ENCODE data around the gene P4HA2. TPM values are rescaled to one million over a fixed set of nuclear protein-coding genes. Genes with fewer than 3 reads are reported as not detected.

P4HA2 gene
- total and polyA plus RNA-seq, 2 donors from 2014 or later: 32.5 to 54.1 TPM

GRCh38 chr5:132209901-132210545, 17.6 kb downstream of the P4HA2 start:
- intact Hi-C loops (cut with DNase I): no loop called here
- Histone ChIP-seq H3K9me3 (ENCODE audit: control insufficient read depth in 2 of 3, insufficient read depth in 1 of 3, low read length in 3 of 3) (no peaks in the 10 kb centered on the region), H3K27me3 (ENCODE audit: control insufficient read depth, insufficient read depth, low read length) (no peaks in the 10 kb centered on the region), H3K9ac (ENCODE audit: low read length in 3 of 3) (no peak overlapping the region), H3K4me3 (ENCODE audit: low read length in 3 of 3) (no peak overlapping the region), H3K4me1 (ENCODE audit: control insufficient read depth in 2 of 3, insufficient read depth in 2 of 3, low read depth in 1 of 3, low read length in 3 of 3) (peaks cover 0 to 4% (median 2%) of the 10 kb centered on the region in 3 donors), H3K36me3 (ENCODE audit: control insufficient read depth in 2 of 3, insufficient read depth in 3 of 3, low read length in 3 of 3) (peaks cover 2 to 57% (median 35%) of the 10 kb centered on the region in 3 donors), H3K27ac (ENCODE audit: low read depth in 2 of 2, low read length in 2 of 2) (no peak overlapping the region)
- TF ChIP-seq CTCF (IDR thresholded peaks at IDR 0.05; ENCODE audit: borderline replicate concordance, extremely low read depth, insufficient read depth): no peak
- DNase-seq: peak in 1 of 5 donors; percentile 11
- no peak for FAIRE-seq

- Histone ChIP-seq H3K4me1 (ENCODE audit: control insufficient read depth in 2 of 3, insufficient read depth in 2 of 3, low read depth in 1 of 3, low read length in 3 of 3) (no peaks in the 10 kb centered on the region), H3K36me3 (ENCODE audit: control insufficient read depth in 2 of 3, insufficient read depth in 3 of 3, low read length in 3 of 3) (peaks cover 2 to 66% (median 35%) of the 10 kb centered on the region in 3 donors), H3K9ac (ENCODE audit: low read length in 3 of 3) (no peak overlapping the region), H3K9me3 (ENCODE audit: control insufficient read depth in 2 of 3, insufficient read depth in 1 of 3, low read length in 3 of 3) (no peaks in the 10 kb centered on the region), H3K4me3 (ENCODE audit: low read length in 3 of 3) (no peak overlapping the region), H3K27ac (ENCODE audit: low read depth in 2 of 2, low read length in 2 of 2) (no peak overlapping the region), H3K27me3 (ENCODE audit: control insufficient read depth, insufficient read depth, low read length) (no peaks in the 10 kb centered on the region)
- intact Hi-C loops (cut with DNase I): no loop called here
- FAIRE-seq (no peak), DNase-seq (peak in 1 of 5 donors; percentile 7)
- no peak for TF ChIP-seq CTCF (IDR thresholded peaks at IDR 0.05; ENCODE audit: borderline replicate concordance, extremely low read depth, insufficient read depth)
These were observed 18.5 kb downstream of the P4HA2 start for GRCh38 chr5:132209131-132209530.

GRCh38 chr5:132207778-132208177, 19.9 kb downstream of the P4HA2 start:
- no peak overlapping the region for H3K4me3 ChIP-seq (ENCODE audit: low read length in 3 of 3)
- no peak for TF ChIP-seq CTCF (IDR thresholded peaks at IDR 0.05; ENCODE audit: borderline replicate concordance, extremely low read depth, insufficient read depth)
- no peaks in the 10 kb centered on the region for H3K9me3 ChIP-seq (ENCODE audit: control insufficient read depth in 2 of 3, insufficient read depth in 1 of 3, low read length in 3 of 3)
- FAIRE-seq (no peak), DNase-seq (peak in 2 of 5 donors; percentile 1 to 19)
- H3K4me1 ChIP-seq (ENCODE audit: control insufficient read depth in 2 of 3, insufficient read depth in 2 of 3, low read depth in 1 of 3, low read length in 3 of 3): no peaks in the 10 kb centered on the region
- intact Hi-C loops (cut with DNase I): no loop called here
- H3K9ac ChIP-seq (ENCODE audit: low read length in 3 of 3): no peak overlapping the region
- H3K27ac ChIP-seq (ENCODE audit: low read depth in 2 of 2, low read length in 2 of 2): no peak overlapping the region
- H3K36me3 ChIP-seq (ENCODE audit: control insufficient read depth in 2 of 3, insufficient read depth in 3 of 3, low read length in 3 of 3): peaks cover 2 to 66% (median 31%) of the 10 kb centered on the region in 3 donors
- H3K27me3 ChIP-seq (ENCODE audit: control insufficient read depth, insufficient read depth, low read length): no peaks in the 10 kb centered on the region

All from kidney (tissue), 14 donors.